Cardiac muscle cell (in vitro differentiated cells and primary cell): ENCODE data around the gene MBP. TPM values are rescaled to one million over a fixed set of nuclear protein-coding genes. Genes with fewer than 3 reads are reported as not detected.

Experiments
- DNase-seq, 2 donors: peaks; one replicate each; pipeline versions ENCODE4 v3.0.0 to v3.0.0-alpha.2; 2010 to 2017; ENCODE audit warnings: low read depth in 1 of 2, low spot score in 1 of 2
- H3K27ac ChIP-seq: fragments of 200-600 bp; sonication (generic); 2 replicates; pipeline ENCODE4 v1.5.1; 2016
- H3K27me3 ChIP-seq: fragments of 200-600 bp; sonication (generic); 2 replicates; pipeline ENCODE4 v1.6.0; 2016; ENCODE audit warnings: control low read depth
- H3K36me3 ChIP-seq: fragments of 200-600 bp; sonication (generic); 2 replicates; pipeline ENCODE4 v1.5.1; 2016; ENCODE audit warnings: control low read depth
- H3K4me1 ChIP-seq: fragments of 200-600 bp; sonication (generic); 2 replicates; pipeline ENCODE4 v1.8.1; 2017; ENCODE audit warnings: low read depth, mild to moderate bottlenecking, mixed run types
- H3K4me3 ChIP-seq: fragments of 200-600 bp; sonication (generic); 2 replicates; pipeline ENCODE4 v1.5.1; 2016; ENCODE audit warnings: mild to moderate bottlenecking
- H3K9me3 ChIP-seq: fragments of 200-600 bp; sonication (generic); 2 replicates; pipeline ENCODE4 v1.5.1; 2017; ENCODE audit warnings: low read depth, mild to moderate bottlenecking, control low read depth
- polyA plus RNA-seq: library from polyadenylated mRNA; unstranded; fragments of >200 nt; fragmentation: Nextera tagmentation; extraction: Ambion mirVana; gene quantifications from 2 replicates; pipeline ENCODE4 v1.2.1, GENCODE V29; 2016
- total RNA-seq: library from RNA; depleted of rRNA; stranded (reverse); fragments of >200 nt; gene quantifications from 2 replicates; pipeline ENCODE4 v1.2.3, GENCODE V29; 2016
- TF ChIP-seq, protein P1 (sequence below): IDR thresholded peaks from 2 replicates; pipeline ENCODE4 v1.5.1; 2012; ENCODE audit warnings: low read depth, mild to moderate bottlenecking, low read length

The MBP gene
- total and polyA plus RNA-seq, 2 experiments from 2014 or later, result 0.32 to 0.42 TPM

DNA sequence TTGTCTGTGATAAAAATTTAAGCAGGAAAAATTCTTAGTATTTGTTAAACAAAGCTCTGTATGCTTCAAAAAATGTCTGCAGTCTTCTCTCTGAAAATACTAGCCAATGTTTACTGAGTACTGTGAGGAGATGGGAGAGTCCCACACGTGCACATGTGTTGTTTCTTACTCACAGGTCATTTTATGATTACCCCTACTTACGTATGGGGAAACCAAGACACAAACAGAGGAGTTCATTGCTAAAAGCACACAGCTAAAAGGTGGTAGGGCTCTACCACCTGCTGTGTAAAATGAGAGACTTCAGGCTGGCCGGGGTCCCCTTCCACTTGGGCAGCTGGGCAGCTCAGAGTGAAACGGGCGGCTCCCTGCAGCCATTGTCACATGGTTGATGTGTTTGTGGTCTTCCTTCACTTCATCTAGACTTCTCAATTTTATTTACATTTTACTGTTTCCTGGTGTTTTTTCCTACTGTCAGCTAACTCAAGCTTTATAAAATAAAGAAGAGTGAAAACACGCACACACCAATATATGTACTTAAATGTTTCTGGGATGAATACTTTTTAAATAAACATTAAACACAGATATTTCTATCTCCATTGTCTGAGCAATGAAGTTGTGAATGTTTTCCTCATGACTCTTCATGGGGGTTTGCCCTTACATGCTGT, 71.2 kb downstream of the MBP start:
- no peaks in the 10 kb centered on the region for H3K9me3 ChIP-seq
- no peaks in the 10 kb centered on the region for H3K36me3 ChIP-seq
- no peaks in the 10 kb centered on the region for H3K4me1 ChIP-seq
- DNase-seq, result no peak
- H3K4me3 ChIP-seq, result no peak overlapping the region
- no peak overlapping the region for H3K27ac ChIP-seq
- H3K27me3 ChIP-seq, result no peaks in the 10 kb centered on the region
- TF ChIP-seq, protein P1, sequence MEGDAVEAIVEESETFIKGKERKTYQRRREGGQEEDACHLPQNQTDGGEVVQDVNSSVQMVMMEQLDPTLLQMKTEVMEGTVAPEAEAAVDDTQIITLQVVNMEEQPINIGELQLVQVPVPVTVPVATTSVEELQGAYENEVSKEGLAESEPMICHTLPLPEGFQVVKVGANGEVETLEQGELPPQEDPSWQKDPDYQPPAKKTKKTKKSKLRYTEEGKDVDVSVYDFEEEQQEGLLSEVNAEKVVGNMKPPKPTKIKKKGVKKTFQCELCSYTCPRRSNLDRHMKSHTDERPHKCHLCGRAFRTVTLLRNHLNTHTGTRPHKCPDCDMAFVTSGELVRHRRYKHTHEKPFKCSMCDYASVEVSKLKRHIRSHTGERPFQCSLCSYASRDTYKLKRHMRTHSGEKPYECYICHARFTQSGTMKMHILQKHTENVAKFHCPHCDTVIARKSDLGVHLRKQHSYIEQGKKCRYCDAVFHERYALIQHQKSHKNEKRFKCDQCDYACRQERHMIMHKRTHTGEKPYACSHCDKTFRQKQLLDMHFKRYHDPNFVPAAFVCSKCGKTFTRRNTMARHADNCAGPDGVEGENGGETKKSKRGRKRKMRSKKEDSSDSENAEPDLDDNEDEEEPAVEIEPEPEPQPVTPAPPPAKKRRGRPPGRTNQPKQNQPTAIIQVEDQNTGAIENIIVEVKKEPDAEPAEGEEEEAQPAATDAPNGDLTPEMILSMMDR, result no peak

GRCh38 chr18:77060151-77060550, 72.4 kb downstream of the MBP start:
- Histone ChIP-seq H3K27me3 (no peaks in the 10 kb centered on the region), H3K4me3 (no peak overlapping the region), H3K4me1 (no peaks in the 10 kb centered on the region), H3K27ac (no peak overlapping the region), H3K36me3 (no peaks in the 10 kb centered on the region), H3K9me3 (no peaks in the 10 kb centered on the region)
- no peak for DNase-seq
- TF ChIP-seq, protein P1, result no peak

GRCh38 chr18:77059294-77059916, 73.2 kb downstream of the MBP start:
- Histone ChIP-seq H3K4me3 (no peak overlapping the region), H3K9me3 (no peaks in the 10 kb centered on the region), H3K4me1 (no peaks in the 10 kb centered on the region), H3K27ac (no peak overlapping the region), H3K36me3 (no peaks in the 10 kb centered on the region), H3K27me3 (no peaks in the 10 kb centered on the region)
- DNase-seq, result peak; percentile 50 to 83
- TF ChIP-seq, protein P1, result peak; percentile 57

GRCh38 chr18:77058290-77058835, 74.2 kb downstream of the MBP start:
- no peak overlapping the region for H3K27ac ChIP-seq
- H3K36me3 ChIP-seq, result no peaks in the 10 kb centered on the region
- H3K9me3 ChIP-seq, result no peaks in the 10 kb centered on the region
- peak in 1 of 2 donors; percentile 66 for DNase-seq
- no peaks in the 10 kb centered on the region for H3K4me1 ChIP-seq
- H3K27me3 ChIP-seq, result no peaks in the 10 kb centered on the region
- TF ChIP-seq, protein P1, result no peak
- no peak overlapping the region for H3K4me3 ChIP-seq

DNA sequence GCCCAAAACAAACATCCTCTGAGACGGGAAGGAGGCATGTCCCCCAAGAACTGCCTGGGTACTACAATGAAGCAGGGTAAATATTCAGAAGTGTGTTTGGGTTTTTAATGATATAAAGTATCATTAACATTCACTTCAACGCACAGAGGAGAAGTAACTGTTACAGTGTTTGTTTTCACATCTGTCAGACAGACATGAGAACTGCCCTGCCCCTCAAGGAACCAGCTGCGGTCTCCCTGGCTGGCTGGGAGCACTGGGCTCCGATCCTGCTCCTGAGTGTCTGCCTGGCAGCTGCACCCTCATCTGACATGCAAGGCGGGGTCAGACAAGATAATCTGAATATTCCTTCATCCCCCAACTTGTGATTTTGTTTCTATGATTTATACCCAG, 75.6 kb downstream of the MBP start:
- Histone ChIP-seq H3K27me3 (no peaks in the 10 kb centered on the region), H3K4me3 (no peak overlapping the region), H3K4me1 (no peaks in the 10 kb centered on the region), H3K36me3 (no peaks in the 10 kb centered on the region), H3K27ac (no peak overlapping the region), H3K9me3 (no peaks in the 10 kb centered on the region)
- TF ChIP-seq, protein P1, result no peak
- DNase-seq, result peak in 1 of 2 donors; percentile 59
